ENCODE measurements around the gene CDH24.
A peak's percentile ranks its signal among the peaks of the same experiment; 100 is the strongest.

CDH24 gene

DNA sequence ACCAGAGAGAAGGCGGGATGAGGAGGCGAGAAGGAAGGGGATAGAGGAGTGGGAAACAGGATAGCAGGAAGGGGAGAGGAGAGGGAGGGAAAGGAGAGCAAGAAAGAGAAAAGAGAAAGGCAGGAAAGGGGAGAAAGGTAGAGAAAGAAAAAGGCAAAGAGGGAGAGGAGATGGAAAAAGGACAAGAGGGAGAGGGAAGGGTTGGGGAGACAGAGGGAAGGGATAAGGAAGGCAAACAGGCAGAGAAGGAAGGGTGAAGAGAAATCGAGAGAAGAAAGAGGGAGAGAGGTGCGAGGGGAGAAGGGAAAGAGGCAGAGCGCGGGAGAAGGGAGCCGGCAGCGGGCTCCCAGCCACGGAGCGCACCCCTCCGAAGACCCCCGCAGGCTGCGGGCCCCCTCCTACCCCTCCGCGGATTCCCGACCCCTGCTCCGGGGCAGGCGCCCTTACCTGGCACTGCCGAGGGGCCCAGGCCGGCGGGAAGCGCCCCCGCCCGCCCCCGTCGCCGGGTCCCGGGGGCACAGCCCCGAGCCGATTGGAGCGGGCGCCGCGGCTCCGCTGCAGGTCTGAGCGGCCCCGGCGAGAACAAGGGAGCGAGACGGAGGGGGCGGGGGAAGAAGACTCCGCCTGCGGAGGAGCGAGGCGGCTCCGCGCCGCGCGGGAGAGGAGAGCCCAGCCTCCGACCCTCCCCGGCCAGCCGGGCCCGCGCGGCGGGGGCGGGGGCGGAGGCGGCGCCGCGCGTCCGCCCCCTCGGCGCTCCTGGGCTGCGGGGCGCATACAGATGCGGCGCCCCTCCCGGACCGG is at the start of gene CDH24:
TSS of gene CDH24 (minus strand) at position 565 of the 801 bp plus-strand sequence. CDS start 1,787 bp downstream, outside the sequence.
- peak in 1 of 4 experiments; percentile 59 for DNase-seq (ENCODE audit: low read depth in 4 of 4, low spot score in 1 of 4)

DNA sequence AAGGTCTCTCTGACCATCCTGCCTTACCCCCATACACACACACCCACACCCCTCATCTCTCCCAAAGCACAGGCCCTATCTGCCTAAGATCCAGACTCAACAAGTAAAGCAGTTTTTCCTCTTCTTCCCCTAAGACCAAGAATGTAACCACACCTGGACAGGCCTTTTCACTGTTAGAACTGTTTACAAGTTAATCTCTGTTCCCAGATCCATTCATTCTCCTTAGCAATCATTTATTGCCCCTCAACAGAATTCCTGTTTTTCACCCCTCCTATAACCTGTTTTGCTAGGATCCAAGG is 49.4 kb upstream of the CDH24 start:
- no peak for DNase-seq (ENCODE audit: low read depth in 4 of 4, low spot score in 1 of 4)

GRCh38 chr14:23105348-23105824 is 48.1 kb upstream of the CDH24 start:
- DNase-seq (ENCODE audit: low read depth in 4 of 4, low spot score in 1 of 4): no peak

- DNase-seq (ENCODE audit: low read depth in 4 of 4, low spot score in 1 of 4): no peak
Measured at GRCh38 chr14:23104591-23105347, 47.4 kb upstream of the CDH24 start, which contains the start of gene CIROP. Gene CIROP (minus strand): TSS chr14:23104989. CDS start chr14:23104920, 69 bp downstream.

- DNase-seq (ENCODE audit: low read depth in 4 of 4, low spot score in 1 of 4): no peak
Measured at GRCh38 chr14:23104070-23104590, 46.8 kb upstream of the CDH24 start.

DNA sequence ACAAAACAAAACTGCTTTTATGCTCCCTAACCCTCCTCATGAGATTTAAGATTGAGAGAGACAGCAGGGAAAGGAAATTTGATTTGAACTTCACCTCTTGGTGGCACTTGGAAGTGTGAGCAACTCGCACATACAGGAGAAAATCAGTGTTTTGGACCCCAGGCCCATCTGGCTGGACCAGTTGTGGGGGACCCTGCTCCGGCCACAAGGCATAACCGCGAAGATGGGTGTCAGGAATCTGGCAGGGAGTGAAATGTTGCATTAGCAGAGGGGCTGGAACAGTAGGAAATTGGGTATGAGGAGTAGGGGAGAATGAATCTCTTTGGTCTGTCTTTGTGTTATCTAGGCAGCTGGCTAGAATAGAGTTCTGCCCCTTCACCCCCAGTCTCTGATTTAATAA is 46.3 kb upstream of the CDH24 start:
- no peak for DNase-seq (ENCODE audit: low read depth in 4 of 4, low spot score in 1 of 4)

DNA sequence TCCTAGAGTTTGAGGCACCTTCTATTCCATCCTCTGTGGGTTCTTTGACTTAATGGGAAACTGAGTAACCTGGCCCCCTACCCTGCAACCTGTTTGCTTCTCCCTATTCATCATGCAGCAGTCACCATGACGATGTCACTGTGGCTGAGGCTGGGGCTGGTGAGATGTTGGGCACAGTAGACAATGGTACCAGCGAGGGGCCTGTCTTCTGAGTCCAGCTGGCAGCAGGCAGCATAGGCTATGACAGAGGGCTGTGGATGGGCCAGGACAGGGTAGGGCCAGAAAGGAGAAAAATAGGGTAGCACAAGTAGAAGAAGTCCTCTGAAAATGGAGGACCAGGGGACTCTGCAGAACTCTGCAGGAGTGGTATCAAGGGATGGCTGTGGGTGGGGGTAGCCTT is 45.5 kb upstream of the CDH24 start:
- no peak for DNase-seq (ENCODE audit: low read depth in 4 of 4, low spot score in 1 of 4)

GRCh38 chr14:23101986-23102625 is 44.8 kb upstream of the CDH24 start:
- DNase-seq (ENCODE audit: low read depth in 4 of 4, low spot score in 1 of 4): no peak

- no peak for DNase-seq (ENCODE audit: low read depth in 4 of 4, low spot score in 1 of 4)
Measured at GRCh38 chr14:23101213-23101970, 44.1 kb upstream of the CDH24 start.

GRCh38 chr14:23099212-23099861 is 42.0 kb upstream of the CDH24 start:
- no peak for DNase-seq (ENCODE audit: low read depth in 4 of 4, low spot score in 1 of 4)

GRCh38 chr14:23097786-23098185 is 40.5 kb upstream of the CDH24 start:
- no peak for DNase-seq (ENCODE audit: low read depth in 4 of 4, low spot score in 1 of 4)

DNA sequence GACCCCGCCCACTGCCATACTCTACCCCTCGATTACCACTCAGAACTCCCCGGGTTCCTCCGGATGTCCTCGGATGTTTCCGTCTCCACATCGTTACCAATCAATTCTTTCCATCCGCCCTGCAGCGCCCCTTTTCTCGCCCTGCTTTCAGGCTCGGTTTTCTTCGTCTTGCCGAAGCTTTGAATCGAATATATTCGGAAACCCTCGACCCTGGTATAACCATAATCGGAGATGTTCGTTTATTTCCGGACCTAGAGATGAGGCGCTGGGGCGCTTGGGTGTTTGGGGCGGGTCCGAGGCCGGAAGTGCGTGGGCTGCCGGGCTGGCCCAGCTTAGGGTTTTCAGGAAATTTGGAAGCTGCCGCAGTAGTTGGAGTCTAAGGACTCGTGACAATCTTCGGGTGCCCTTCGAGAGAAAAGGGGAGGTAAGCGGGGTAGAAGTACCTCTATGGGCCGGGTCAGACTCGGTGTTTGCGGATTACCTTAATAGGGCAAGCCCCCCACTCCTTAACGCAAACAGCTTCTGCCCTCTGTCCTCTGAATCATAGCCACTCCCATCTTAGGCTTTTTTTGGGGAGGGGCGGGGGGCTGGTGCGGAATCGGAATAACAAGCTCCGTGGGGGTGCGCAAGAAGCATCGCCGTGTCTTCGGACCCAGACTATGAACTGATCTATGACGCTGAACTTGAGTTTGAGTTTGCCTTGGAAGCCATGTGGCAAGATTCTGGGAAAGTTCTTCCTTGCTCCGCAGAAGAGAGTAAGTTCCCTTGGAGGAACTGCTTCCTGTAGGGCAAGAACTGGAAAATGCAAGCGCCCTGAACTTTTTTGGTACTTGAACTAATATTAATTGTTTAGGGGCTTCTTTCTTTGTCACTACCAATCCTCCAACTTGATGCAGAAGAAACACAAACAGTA is 38.1 kb upstream of the CDH24 start, which contains the start of gene C14orf119:
TSS of gene C14orf119 (plus strand) at position 310 of the 913 bp plus-strand sequence. CDS start 2,154 bp downstream, outside the sequence.
- DNase-seq (ENCODE audit: low read depth in 4 of 4, low spot score in 1 of 4): peak in 2 of 4 experiments; percentile 99

DNA sequence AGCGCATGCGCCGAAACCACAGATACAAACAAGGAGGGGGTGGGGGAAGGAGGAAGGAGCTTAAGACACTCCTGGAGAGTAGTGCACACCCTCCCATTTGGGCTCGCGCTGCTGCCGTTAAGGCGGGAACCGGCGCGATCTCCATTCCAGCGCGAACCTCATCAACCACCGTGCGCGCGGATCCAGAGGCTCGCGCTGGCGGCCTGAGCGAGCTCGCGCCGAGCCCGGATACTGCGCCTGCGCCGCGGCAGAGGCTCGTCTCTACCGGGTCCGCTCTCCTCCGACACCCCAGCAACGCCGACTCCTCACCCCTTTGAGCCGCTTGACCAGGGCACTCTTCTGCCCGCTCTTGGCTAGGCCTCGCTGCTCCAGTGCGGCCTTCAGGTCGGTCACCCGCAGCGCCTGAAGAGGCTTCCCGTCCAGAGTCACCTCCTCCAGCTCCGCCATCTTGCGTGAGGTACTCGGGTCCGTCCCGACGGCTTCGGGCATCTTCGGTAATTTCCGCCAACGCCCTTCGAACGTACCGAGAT is 37.4 kb upstream of the CDH24 start, which contains the start of gene ACIN1:
TSS of gene ACIN1 (minus strand) at position 471 of the 530 bp plus-strand sequence. CDS start at position 447, 24 bp downstream.
- peak; percentile 59 to 100 (median 78) for DNase-seq (ENCODE audit: low read depth in 4 of 4, low spot score in 1 of 4)

DNA sequence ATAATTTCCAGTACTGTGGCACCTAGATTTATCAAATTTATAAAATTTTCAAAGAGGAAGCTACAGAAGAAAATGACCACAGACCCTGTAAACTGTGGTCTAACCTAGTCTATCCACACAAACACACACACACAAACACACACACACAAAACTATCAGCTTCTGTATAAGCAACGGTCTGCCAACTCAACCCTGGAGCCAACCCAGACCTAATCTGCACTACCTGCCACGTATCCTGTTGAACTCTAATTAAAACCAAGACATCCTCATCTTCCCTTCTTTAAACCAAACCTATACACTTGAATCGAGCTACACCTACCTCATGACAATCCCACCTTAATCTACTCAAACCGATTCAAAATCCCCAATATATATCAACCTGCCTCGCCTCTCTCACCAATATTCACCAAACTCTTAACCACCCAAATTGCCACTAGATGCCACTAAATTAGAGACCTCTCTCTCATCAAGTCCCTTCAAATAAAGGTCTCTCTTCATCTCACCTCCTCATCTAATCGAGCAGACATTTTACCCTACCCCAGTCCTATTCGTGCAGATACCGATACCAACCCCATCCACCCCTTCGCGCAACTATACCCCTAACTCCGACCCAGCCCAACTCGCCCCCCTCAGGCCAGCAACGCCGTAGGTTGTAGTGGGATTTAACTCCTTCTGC is 36.8 kb upstream of the CDH24 start:
- DNase-seq (ENCODE audit: low read depth in 4 of 4, low spot score in 1 of 4): no peak

DNA sequence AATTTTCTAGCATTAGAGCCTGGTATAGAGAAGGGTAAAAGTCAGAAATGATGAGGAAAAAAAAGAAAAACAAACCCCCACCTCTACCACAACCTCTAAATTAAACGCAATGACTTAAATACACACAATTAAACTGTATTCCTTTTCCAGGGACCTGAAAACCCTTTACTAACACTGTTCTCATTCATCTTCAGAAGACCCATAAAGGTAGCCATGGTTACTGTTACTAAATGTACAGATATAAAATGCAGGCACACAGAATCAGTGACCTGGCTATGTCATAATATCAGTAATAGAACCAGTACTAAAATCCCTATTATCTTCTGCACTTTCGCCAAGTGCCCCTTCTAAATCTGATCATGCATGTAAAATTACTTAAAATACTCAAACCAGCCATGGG is 36.2 kb upstream of the CDH24 start:
- no peak for DNase-seq (ENCODE audit: low read depth in 4 of 4, low spot score in 1 of 4)

DNA sequence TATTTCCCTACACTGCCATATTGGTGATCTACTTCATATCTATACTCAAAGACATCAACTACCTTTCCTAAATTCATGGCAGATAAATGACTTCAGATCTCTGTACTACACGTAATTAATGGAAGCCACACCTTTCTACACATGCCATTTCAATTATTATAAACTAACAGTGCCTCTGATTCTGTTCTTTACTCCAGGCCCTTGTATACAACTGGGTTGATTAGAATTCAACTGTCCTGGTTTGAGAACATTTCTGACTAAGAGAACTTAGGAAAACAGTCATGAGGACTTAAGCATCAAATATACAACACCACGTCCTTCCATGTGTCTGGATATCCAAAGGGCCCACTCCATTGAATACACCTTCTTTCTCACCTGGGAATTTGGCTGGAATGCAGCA is 35.8 kb upstream of the CDH24 start:
- DNase-seq (ENCODE audit: low read depth in 4 of 4, low spot score in 1 of 4): no peak

DNA sequence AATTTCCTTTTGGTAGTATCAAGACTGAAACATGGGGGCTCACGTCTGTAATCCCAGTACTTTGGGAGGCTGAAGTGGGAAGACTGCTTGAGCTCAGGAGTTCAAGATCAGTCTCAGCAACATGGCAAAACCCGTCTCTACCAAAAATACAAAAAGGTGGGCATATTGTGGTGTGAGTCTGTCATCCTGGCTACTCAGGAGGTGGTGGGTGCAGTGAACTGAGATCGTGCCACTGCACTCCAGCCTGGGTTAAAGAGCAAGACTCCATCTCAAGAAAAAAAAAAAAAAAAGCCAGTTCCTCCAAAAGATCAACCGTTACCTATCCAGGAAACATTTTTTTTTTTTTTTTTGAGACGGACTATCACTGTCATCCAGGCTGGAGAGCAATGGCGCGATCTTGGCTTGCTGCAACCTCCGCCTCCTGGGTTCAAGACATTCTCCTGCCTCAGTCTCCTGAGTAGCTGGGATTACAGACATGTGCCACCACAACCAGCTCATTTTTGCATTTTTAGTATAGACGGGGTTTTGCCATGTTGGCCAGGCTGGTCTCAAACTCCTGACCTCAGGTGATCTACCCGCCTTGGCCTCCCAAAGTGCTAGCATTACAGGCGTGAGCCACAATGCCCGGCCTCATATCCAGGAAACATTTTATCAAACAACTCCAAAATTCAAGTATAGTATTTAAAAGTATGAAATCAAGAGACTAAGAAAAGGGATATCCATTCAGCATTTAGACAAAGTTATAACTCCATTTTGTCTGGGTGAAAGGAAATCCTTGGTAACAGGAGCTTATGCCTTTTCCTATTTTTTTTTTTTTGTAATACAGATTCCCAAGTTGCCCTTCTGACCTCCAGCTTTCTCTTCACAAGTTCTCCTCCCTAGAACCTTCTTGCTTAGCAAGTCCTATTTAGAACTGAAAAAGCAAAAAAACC is 34.2 kb upstream of the CDH24 start:
- DNase-seq (ENCODE audit: low read depth in 4 of 4, low spot score in 1 of 4): no peak
